Neural cell (in vitro differentiated cells): ENCODE measurements around the gene TLE3. TPM values are rescaled to one million over a fixed set of nuclear protein-coding genes. Genes with fewer than 3 reads are reported as not detected.
A peak's percentile ranks its signal among the peaks of the same experiment; 100 is the strongest.

Experiments used
- H2AFZ ChIP-seq: fragments of 200-600, 300-800 bp; sonication (generic), shearing (Covaris generic); 2 replicates; pipeline ENCODE4 v1.6.0; 2014; ENCODE audit warnings: low read depth, mild to moderate bottlenecking, antibody characterized with exemption, low read length, moderate library complexity
- H3F3A ChIP-seq: fragments of 200-600 bp; shearing (Covaris generic); 2 replicates; pipeline ENCODE4 v1.6.1; 2016; ENCODE audit warnings: mild to moderate bottlenecking, moderate library complexity, mixed read lengths, antibody characterized with exemption, low read length; ENCODE audit not compliant: insufficient read depth, poor library complexity, severe bottlenecking
- H3K27ac ChIP-seq: fragments of 200-600, 300-800 bp; sonication (generic), shearing (Covaris generic); 2 replicates; pipeline ENCODE4 v1.5.1; 2014; ENCODE audit warnings: mild to moderate bottlenecking, low read length, moderate library complexity
- H3K27me3 ChIP-seq: fragments of 300-800, 200-600 bp; sonication (generic), shearing (Covaris generic); 2 replicates; pipeline ENCODE4 v1.6.0; 2014; ENCODE audit warnings: mild to moderate bottlenecking, low read depth, low read length, moderate library complexity; ENCODE audit not compliant: insufficient read depth
- H3K36me3 ChIP-seq: fragments of 300-800, 200-600 bp; sonication (generic), shearing (Covaris generic); 2 replicates; pipeline ENCODE4 v1.5.1; 2014; ENCODE audit warnings: mild to moderate bottlenecking, antibody characterized with exemption, low read length, moderate library complexity; ENCODE audit not compliant: insufficient read depth
- H3K4me2 ChIP-seq: fragments of 300-800, 200-600 bp; sonication (generic), shearing (Covaris generic); 2 replicates; pipeline ENCODE4 v1.6.0; 2014; ENCODE audit warnings: mild to moderate bottlenecking, low read length
- H3K4me3 ChIP-seq: fragments of 300-800, 200-600 bp; sonication (generic), shearing (Covaris generic); 2 replicates; pipeline ENCODE4 v1.5.1; 2014; ENCODE audit warnings: mild to moderate bottlenecking, low read length, moderate library complexity
- H3K79me2 ChIP-seq: fragments of 200-600 bp; shearing (Covaris generic); replicated peaks from 2 replicates; pipeline ENCODE4 v1.6.0; 2014; ENCODE audit warnings: mild to moderate bottlenecking, low read length, moderate library complexity; ENCODE audit not compliant: insufficient read depth
- H3K9ac ChIP-seq: fragments of 300-800, 200-600 bp; sonication (generic), shearing (Covaris generic); 2 replicates; pipeline ENCODE4 v1.6.1; 2016; ENCODE audit warnings: mild to moderate bottlenecking, low read length, mixed read lengths
- H3K9me2 ChIP-seq: fragments of 200-600 bp; shearing (Covaris generic); 2 replicates; pipeline ENCODE4 v1.6.1; 2016; ENCODE audit warnings: mild to moderate bottlenecking, low read length, mixed read lengths; ENCODE audit not compliant: insufficient read depth
- H3K9me3 ChIP-seq: fragments of 200-600, 300-800 bp; sonication (generic), shearing (Covaris generic); 2 replicates; pipeline ENCODE4 v1.6.1; 2016; ENCODE audit warnings: mild to moderate bottlenecking, mixed run types, low read length, moderate library complexity, mixed read lengths
- H4K20me1 ChIP-seq: fragments of 200-600 bp; shearing (Covaris generic); 2 replicates; pipeline ENCODE4 v1.6.1; 2016; ENCODE audit warnings: mild to moderate bottlenecking, mixed run types; ENCODE audit not compliant: insufficient read depth
- CTCF ChIP-seq: fragments of 450-650 bp; IDR thresholded peaks from 2 replicates; pipeline ENCODE4 v1.5.1; 2014; ENCODE audit warnings: antibody characterized with exemption, mild to moderate bottlenecking, moderate library complexity; ENCODE audit not compliant: poor library complexity, severe bottlenecking
- EP300 ChIP-seq: fragments of 450-650 bp; conservative IDR thresholded peaks from 2 replicates; pipeline ENCODE4 v1.6.1; 2014; ENCODE audit warnings: antibody characterized with exemption, mild to moderate bottlenecking, moderate library complexity; ENCODE audit not compliant: poor library complexity, severe bottlenecking
- EZH2 ChIP-seq: fragments of 200-600, 300-800 bp; shearing (Covaris generic), sonication (generic); IDR thresholded peaks from 2 replicates; pipeline ENCODE4 v1.6.1; 2014; ENCODE audit warnings: antibody characterized with exemption, low read length, borderline replicate concordance, mild to moderate bottlenecking; ENCODE audit not compliant: insufficient read depth, poor library complexity, severe bottlenecking
- MXI1 ChIP-seq: fragments of 450-650 bp; conservative IDR thresholded peaks from 2 replicates; pipeline ENCODE4 v1.6.1; 2014; ENCODE audit warnings: antibody characterized with exemption, mild to moderate bottlenecking; ENCODE audit not compliant: poor library complexity, severe bottlenecking
- POLR2AphosphoS5 ChIP-seq: IDR thresholded peaks from 2 replicates; pipeline ENCODE4 v1.6.1; 2012
- RAD21 ChIP-seq: fragments of 450-650 bp; conservative IDR thresholded peaks from 2 replicates; pipeline ENCODE4 v1.6.1; 2014; ENCODE audit warnings: antibody characterized with exemption, mild to moderate bottlenecking, moderate library complexity
- REST ChIP-seq: IDR thresholded peaks from 2 replicates; pipeline ENCODE4 v1.6.1; 2012; ENCODE audit warnings: borderline replicate concordance
- SMC3 ChIP-seq: fragments of 450-650 bp; conservative IDR thresholded peaks from 2 replicates; pipeline ENCODE4 v1.6.1; 2014; ENCODE audit warnings: antibody characterized with exemption, mild to moderate bottlenecking, moderate library complexity; ENCODE audit not compliant: poor library complexity
- TAF1 ChIP-seq: IDR thresholded peaks from 2 replicates; pipeline ENCODE4 v1.6.1; 2012; ENCODE audit warnings: low read depth
- polyA plus RNA-seq: library from polyadenylated mRNA; depleted of rRNA; stranded (reverse); fragments of >200 nt; gene quantifications from 2 replicates; pipeline ENCODE4 v1.2.3, GENCODE V29; 2014

TLE3 gene
- polyA plus RNA-seq, 1 donor from 2014 or later, result 27.6 TPM

GRCh38 chr15:70060993-70061305, 36.8 kb downstream of the TLE3 start:
- Histone ChIP-seq H3K9ac (no peak overlapping the region), H3K36me3 (peaks cover 5% of the 10 kb centered on the region), H2AFZ (no peak overlapping the region), H3K4me3 (peak overlapping the region; percentile 56), H3K79me2 (no peaks in the 10 kb centered on the region), H3K9me3 (no peaks in the 10 kb centered on the region), H4K20me1 (no peaks in the 10 kb centered on the region), H3F3A (no peaks in the 10 kb centered on the region), H3K4me2 (no peak overlapping the region), H3K27ac (peak overlapping the region; percentile 38), H3K9me2 (no peaks in the 10 kb centered on the region), H3K27me3 (no peaks in the 10 kb centered on the region)
- TF ChIP-seq EZH2, result no peak
- no peak for TF ChIP-seq SMC3
- TF ChIP-seq REST, result peak; percentile 29
- TF ChIP-seq EP300, result no peak
- no peak for TF ChIP-seq RAD21
- TF ChIP-seq MXI1, result no peak
- TF ChIP-seq CTCF, result peak; percentile 12
- TF ChIP-seq TAF1, result no peak
- TF ChIP-seq POLR2AphosphoS5, result peak; percentile 60

- no peaks in the 10 kb centered on the region for H4K20me1 ChIP-seq
Measured at GRCh38 chr15:70060214-70060992, 37.3 kb downstream of the TLE3 start.

More at GRCh38 chr15:70060214-70060992, 37.3 kb downstream of the TLE3 start:
- H2AFZ ChIP-seq, result no peak overlapping the region
- TF ChIP-seq CTCF (no peak), TAF1 (no peak), REST (no peak), EZH2 (no peak), MXI1 (no peak)
- H3K9me2 ChIP-seq, result no peaks in the 10 kb centered on the region
- H3K9ac ChIP-seq, result no peak overlapping the region
- no peaks in the 10 kb centered on the region for H3K79me2 ChIP-seq
- H3K9me3 ChIP-seq, result no peaks in the 10 kb centered on the region
- no peak overlapping the region for H3K4me2 ChIP-seq
- H3K27ac ChIP-seq, result peak overlapping the region; percentile 38
- peak overlapping the region; percentile 56 for H3K4me3 ChIP-seq
- H3K27me3 ChIP-seq, result no peaks in the 10 kb centered on the region
- no peaks in the 10 kb centered on the region for H3F3A ChIP-seq
- peaks cover 5% of the 10 kb centered on the region for H3K36me3 ChIP-seq
